Esophagus muscularis mucosa (tissue), 4 donors: ENCODE results near the gene ADAMTS3. TPM values are rescaled to one million over a fixed set of nuclear protein-coding genes. Genes with fewer than 3 reads are reported as not detected.

Source experiments
- DNase-seq: peaks from one replicate; pipeline ENCODE4 v3.0.0-alpha.2; 2017; ENCODE audit errors: extremely low spot score
- H3K27ac ChIP-seq, 4 donors: fragments of 200-600 bp; sonication (generic); replicated peaks in 1 of 4; 1 replicate in 3 of 4; 2 replicates in 1 of 4; pipeline ENCODE4 v1.5.1; 2016 to 2019; ENCODE audit warnings: mild to moderate bottlenecking in 1 of 4
- H3K27me3 ChIP-seq, 4 donors: fragments of 200-600 bp; sonication (generic); one replicate each; pipeline versions ENCODE4 v1.5.1 to v1.6.0; 2016 to 2019
- H3K36me3 ChIP-seq, 4 donors: fragments of 200-600 bp; sonication (generic); one replicate each; pipeline ENCODE4 v1.5.1; 2016 to 2019
- H3K4me1 ChIP-seq, 4 donors: fragments of 200-600 bp; sonication (generic); one replicate each; pipeline ENCODE4 v1.5.1; 2016 to 2019
- H3K4me3 ChIP-seq, 4 donors: fragments of 200-600 bp; sonication (generic); 1 replicate in 2 of 4; 2 replicates in 2 of 4; pipeline ENCODE4 v1.5.1; 2016 to 2019; ENCODE audit warnings: mild to moderate bottlenecking in 4 of 4, moderate library complexity in 1 of 4
- H3K9me3 ChIP-seq, 4 donors: fragments of 200-600 bp; sonication (generic); 1 replicate in 3 of 4; 2 replicates in 1 of 4; pipeline ENCODE4 v1.5.1; 2016 to 2019
- EP300 ChIP-seq: sonication (generic); formaldehyde crosslinking; IDR thresholded peaks from one replicate; pipeline ENCODE4 v1.6.1; 2017; ENCODE audit warnings: antibody characterized with exemption
- POLR2A ChIP-seq: fragments of 450-650 bp; IDR thresholded peaks from one replicate; pipeline ENCODE4 v1.6.1; 2017; ENCODE audit warnings: antibody characterized with exemption, moderate library complexity, mild to moderate bottlenecking, low read depth
- POLR2AphosphoS5 ChIP-seq, 2 donors: sonication (generic); formaldehyde crosslinking; IDR thresholded peaks; one replicate each; pipeline ENCODE4 v1.6.1; 2017; ENCODE audit warnings: antibody characterized with exemption in 2 of 2
- WGBS: methylation state at CpG from one replicate; pipeline ENCODE4 v1.1.5; 2018; 5-methylcytosine and 5-hydroxymethylcytosine counted together
- intact Hi-C: fragments of 100-400 bp; cut with DNase I; formaldehyde crosslinking; loops from one replicate; pipeline ENCODE4 v1.15.1; 2023
- total RNA-seq, 4 donors: library from RNA; depleted of rRNA; stranded (reverse); fragments of >200 nt; gene quantifications; one replicate each; pipeline versions ENCODE4 v1.1.0 to v1.2.1, GENCODE V29; 2016
- TF ChIP-seq, protein P1 (sequence below), 3 experiments: fragments of 200-600 bp in 2 of 3; fragments of 450-650 bp in 1 of 3; sonication (generic) in 2 of 3; IDR thresholded peaks; one replicate each; pipeline ENCODE4 v1.5.1; 2017 to 2019; ENCODE audit warnings: antibody characterized with exemption in 3 of 3, mild to moderate bottlenecking in 2 of 3, moderate library complexity in 1 of 3

ADAMTS3 gene
- total RNA-seq, 4 donors from 2014 or later, result 1.1 to 2.5 (median 1.3) TPM

DNA sequence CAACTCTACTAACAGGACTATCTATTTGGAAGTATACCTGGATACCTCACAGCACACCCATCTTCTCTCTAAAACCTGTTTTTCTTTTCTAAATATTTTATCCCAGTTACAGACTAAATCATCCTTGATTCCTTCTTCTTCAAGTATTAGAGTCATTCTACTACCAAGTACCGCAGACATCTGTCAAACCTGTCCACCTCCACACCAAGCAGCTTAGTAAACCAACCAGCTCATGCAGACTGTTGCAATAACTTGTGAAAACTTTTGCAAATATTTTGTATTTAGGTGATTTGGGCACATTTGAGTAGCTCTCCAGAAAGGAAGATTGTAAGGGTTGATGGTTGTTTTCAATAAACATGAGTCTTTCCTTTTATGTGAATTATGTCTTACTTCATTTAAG, 238.6 kb downstream of the ADAMTS3 start:
- WGBS, result 96% methylated on average over 1 of the region's 1 CpG
- Histone ChIP-seq H3K9me3 (no peaks in the 10 kb centered on the region), H3K27ac (no peak overlapping the region), H3K27me3 (no peaks in the 10 kb centered on the region), H3K36me3 (no peaks in the 10 kb centered on the region), H3K4me1 (no peaks in the 10 kb centered on the region), H3K4me3 (no peak overlapping the region)
- no peak for DNase-seq
- TF ChIP-seq EP300, result no peak
- TF ChIP-seq, protein P1, sequence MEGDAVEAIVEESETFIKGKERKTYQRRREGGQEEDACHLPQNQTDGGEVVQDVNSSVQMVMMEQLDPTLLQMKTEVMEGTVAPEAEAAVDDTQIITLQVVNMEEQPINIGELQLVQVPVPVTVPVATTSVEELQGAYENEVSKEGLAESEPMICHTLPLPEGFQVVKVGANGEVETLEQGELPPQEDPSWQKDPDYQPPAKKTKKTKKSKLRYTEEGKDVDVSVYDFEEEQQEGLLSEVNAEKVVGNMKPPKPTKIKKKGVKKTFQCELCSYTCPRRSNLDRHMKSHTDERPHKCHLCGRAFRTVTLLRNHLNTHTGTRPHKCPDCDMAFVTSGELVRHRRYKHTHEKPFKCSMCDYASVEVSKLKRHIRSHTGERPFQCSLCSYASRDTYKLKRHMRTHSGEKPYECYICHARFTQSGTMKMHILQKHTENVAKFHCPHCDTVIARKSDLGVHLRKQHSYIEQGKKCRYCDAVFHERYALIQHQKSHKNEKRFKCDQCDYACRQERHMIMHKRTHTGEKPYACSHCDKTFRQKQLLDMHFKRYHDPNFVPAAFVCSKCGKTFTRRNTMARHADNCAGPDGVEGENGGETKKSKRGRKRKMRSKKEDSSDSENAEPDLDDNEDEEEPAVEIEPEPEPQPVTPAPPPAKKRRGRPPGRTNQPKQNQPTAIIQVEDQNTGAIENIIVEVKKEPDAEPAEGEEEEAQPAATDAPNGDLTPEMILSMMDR (IDR thresholded peaks at IDR 0.05), result no peak
- TF ChIP-seq POLR2AphosphoS5 (IDR thresholded peaks at IDR 0.05), result no peak
- no peak for TF ChIP-seq POLR2A
- intact Hi-C loops, result no loop called here

DNA sequence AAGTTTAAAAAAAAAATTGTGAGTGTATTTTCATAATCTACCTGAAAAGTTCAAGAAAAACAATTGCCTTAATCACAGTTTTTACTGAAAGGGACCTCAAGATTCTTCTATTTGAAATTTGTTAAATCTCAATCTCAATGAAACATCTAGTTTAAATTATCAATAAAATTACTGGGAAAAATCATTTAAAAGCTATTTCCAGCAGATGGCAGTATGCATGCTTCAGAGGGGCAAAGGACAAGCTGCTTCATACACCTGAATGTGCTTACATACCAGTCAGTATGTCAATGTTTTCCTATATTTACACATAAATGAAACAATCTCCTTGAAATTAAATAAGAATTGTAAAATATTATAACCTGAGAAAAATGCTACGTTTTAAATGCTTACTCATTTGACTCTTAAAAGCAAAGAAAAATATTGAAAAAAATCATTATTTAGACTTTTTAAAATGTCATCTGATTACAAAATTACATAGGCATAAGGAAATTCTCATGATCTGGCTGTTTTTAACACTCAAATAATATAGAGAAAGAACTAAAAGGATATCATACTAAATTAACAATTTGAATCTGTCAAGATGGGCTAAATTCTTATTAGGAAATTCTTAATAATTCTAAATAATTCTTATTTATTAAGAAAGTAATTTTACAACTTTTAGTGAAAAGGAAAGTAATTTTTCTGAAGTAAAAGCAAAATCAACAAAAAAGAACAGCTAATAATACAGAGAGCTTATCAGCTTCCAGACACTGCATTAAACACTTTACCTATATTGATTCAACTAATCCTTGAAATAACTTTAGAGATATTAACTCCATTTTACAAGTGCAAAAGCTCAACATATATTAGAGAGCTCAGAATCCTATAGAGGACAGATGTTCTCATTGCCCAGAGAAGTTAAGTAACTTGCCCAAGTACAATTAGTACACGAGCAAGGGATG, 242.1 kb downstream of the ADAMTS3 start:
- H3K4me3 ChIP-seq, result no peak overlapping the region
- H3K27ac ChIP-seq, result no peak overlapping the region
- WGBS, result 54% methylated on average over 2 of the region's 2 CpGs
- no peaks in the 10 kb centered on the region for H3K9me3 ChIP-seq
- no peak for DNase-seq
- H3K27me3 ChIP-seq, result no peaks in the 10 kb centered on the region
- intact Hi-C loops, result loop anchor here (5.0 kb wide), 1 partner anchor 140 kb away; no protein-coding TSS in a partner anchor
- no peaks in the 10 kb centered on the region for H3K4me1 ChIP-seq
- TF ChIP-seq POLR2AphosphoS5 (IDR thresholded peaks at IDR 0.05) (no peak), EP300 (no peak), POLR2A (no peak)
- TF ChIP-seq, protein P1 (IDR thresholded peaks at IDR 0.05), result peak; percentile 55 to 61 (median 57)
- H3K36me3 ChIP-seq, result no peaks in the 10 kb centered on the region

DNA sequence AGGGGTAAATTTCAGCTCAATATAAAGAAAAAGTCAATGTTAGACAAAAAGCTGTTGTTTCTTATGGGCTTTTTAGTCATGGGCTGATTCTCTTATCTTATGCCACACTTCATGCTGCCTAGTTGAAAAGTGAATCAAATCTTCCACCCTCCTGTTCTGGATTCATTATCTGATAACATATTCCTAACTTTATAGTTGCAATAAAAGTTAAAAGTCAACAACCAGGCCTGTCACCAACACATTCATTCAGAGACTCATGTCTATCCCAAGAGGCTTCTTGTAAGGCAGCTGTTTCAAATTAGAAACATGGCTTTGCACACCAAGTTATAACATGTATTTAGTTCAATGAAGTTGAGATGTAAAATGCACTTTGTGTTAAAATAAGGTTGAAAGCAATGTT, 243.8 kb downstream of the ADAMTS3 start:
- no peak overlapping the region for H3K27ac ChIP-seq
- no peaks in the 10 kb centered on the region for H3K36me3 ChIP-seq
- TF ChIP-seq EP300, result no peak
- no peak overlapping the region for H3K4me3 ChIP-seq
- H3K27me3 ChIP-seq, result no peaks in the 10 kb centered on the region
- intact Hi-C loops, result loop anchor here (5.0 kb wide), 1 partner anchor 142 kb away; no protein-coding TSS in a partner anchor
- H3K4me1 ChIP-seq, result peaks cover 0 to 5% (median 2%) of the 10 kb centered on the region in 4 donors
- no peak for DNase-seq
- H3K9me3 ChIP-seq, result no peaks in the 10 kb centered on the region

DNA sequence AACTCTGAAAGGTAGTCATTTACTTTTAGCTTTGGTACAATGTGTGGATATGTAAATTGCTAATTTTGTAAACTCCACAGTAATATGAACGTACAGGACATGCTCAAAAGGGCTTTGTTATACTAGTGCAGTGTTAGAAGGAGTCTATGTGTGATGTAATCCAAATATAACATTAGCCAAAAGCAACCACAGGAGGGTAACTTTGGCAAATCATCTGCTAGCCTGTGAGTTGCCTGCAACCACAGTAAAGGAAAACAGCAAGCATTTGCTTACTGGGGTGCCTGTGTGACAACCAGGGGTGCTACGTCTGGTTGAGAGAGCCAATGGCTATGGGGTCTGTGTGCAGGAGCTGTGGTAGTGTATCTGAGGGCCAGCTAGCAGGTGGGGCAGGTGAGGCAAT, 245.8 kb downstream of the ADAMTS3 start:
- no peak for DNase-seq
- TF ChIP-seq EP300, result no peak
- no peak for TF ChIP-seq POLR2A
- TF ChIP-seq, protein P1 (IDR thresholded peaks at IDR 0.05), result no peak
- TF ChIP-seq POLR2AphosphoS5 (IDR thresholded peaks at IDR 0.05), result no peak
- WGBS, result 82% methylated on average over 2 of the region's 2 CpGs
- Histone ChIP-seq H3K4me1 (peaks cover 0 to 14% (median 4%) of the 10 kb centered on the region in 4 donors), H3K9me3 (no peaks in the 10 kb centered on the region), H3K4me3 (no peak overlapping the region), H3K27ac (no peak overlapping the region), H3K36me3 (no peaks in the 10 kb centered on the region), H3K27me3 (no peaks in the 10 kb centered on the region)
- intact Hi-C loops, result no loop called here

DNA sequence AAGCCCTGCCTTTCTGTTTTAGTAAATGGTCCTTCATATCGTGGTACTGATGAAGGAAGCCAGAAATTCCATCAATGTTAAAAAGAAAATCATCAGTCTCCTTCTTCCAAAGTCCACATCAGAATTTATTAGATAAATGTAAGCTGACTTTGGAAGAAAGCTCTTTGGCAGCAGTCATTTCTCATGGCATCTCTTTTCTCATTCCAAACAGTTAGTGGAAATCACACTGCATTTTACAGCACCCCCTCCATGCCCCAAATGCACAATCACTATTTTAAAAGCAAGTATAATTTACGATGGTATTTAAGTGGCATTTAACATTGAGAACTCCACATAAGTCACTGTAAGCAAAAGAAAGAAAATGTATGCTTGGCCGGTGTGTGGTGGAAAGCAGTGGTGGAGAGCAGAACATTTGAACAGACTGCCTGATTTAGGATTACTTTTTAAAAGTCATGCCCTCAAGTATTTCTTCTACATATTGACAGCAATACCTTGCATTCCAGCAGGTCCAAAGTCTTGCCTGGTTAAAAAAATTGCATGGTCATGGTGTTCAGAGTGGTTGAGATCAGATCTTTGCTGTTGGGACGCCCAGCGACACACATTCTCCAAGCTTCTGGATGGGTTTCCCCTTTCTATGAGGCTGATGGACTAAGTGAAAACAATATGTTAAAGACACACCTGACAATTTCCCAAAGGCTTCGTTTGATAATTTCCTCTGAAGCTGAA, 248.6 kb downstream of the ADAMTS3 start:
- WGBS, result 74% methylated on average over 6 of the region's 6 CpGs

More for the DNA sequence above, 248.6 kb downstream of the ADAMTS3 start:
- TF ChIP-seq POLR2AphosphoS5 (IDR thresholded peaks at IDR 0.05) (no peak), EP300 (no peak), POLR2A (no peak)
- TF ChIP-seq, protein P1 (IDR thresholded peaks at IDR 0.05), result no peak
- no peaks in the 10 kb centered on the region for H3K27me3 ChIP-seq
- no peak overlapping the region for H3K4me3 ChIP-seq
- no peaks in the 10 kb centered on the region for H3K36me3 ChIP-seq
- H3K27ac ChIP-seq, result no peak overlapping the region
- no peak for DNase-seq
- intact Hi-C loops, result no loop called here
- peaks cover 0 to 14% (median 5%) of the 10 kb centered on the region in 4 donors for H3K4me1 ChIP-seq
- no peaks in the 10 kb centered on the region for H3K9me3 ChIP-seq
